Skin epidermis (tissue), 12 donors: ENCODE measurements around the gene ACR.

Source experiments
- H3K27ac ChIP-seq, 21 experiments: fragments of 200-600 bp; sonication (generic) in 11 of 21; one replicate each; pipeline ENCODE4 v1.5.0; 2020; ENCODE audit warnings: mild to moderate bottlenecking in 3 of 21, inconsistent platforms in 2 of 21, moderate library complexity in 2 of 21
- H3K4me3 ChIP-seq, 7 experiments: fragments of 200-600 bp; sonication (generic) in 2 of 7; one replicate each; pipeline ENCODE4 v1.5.0; 2020; ENCODE audit warnings: inconsistent platforms in 2 of 7, mild to moderate bottlenecking in 2 of 7, moderate library complexity in 1 of 7

The ACR gene

GRCh38 chr22:50702261-50702671, 35.7 kb upstream of the ACR start:
- Histone ChIP-seq H3K27ac (no peak overlapping the region), H3K4me3 (no peak overlapping the region)

DNA sequence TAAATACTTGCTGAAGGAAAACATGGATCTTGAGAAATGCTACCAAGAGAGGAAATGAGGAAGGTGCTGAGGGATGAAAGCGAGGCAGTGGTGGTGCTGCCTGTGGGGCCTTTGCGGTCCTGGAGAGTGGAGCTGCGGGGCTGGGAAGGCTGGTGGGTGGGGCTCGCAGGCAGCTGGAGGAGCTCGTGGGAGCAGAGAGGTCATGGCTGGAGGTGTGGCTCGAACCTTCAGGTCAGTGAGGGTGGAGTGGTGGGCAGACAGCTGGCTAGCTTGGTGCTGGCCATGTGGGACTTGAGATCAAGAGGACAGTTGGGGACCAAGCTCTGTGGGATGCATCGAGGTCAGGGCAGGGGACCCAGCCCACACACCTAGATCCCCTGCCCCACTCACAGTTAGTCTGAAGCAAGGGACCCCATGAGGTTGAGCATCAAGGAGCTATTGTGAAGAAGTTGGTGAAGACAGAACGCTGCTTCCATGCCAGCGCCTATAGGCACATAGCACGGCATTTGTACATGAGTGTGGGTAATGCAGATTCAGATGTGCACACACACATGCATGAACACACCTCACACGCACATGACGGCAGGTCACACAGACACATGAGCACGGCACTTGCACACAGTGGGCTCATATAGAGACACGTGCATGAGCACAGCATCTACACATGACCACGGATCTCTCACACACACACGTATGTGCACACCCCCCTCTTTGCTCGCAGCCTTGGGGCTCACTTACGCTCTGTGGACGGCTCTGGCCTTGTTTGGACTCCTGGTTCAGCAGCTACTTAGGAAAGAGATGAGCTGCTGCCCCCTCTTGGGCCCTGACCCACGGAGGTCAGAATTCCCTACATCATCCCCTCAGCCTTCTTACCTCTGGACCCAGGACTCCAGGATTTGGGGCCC, 34.9 kb upstream of the ACR start:
- no peak overlapping the region for H3K27ac ChIP-seq

GRCh38 chr22:50703726-50704509, 34.1 kb upstream of the ACR start:
- Histone ChIP-seq H3K4me3 (no peak overlapping the region), H3K27ac (no peak overlapping the region)

More for the DNA sequence above, 34.9 kb upstream of the ACR start:
- no peak overlapping the region for H3K4me3 ChIP-seq

- Histone ChIP-seq H3K4me3 (no peak overlapping the region), H3K27ac (no peak overlapping the region)
Observed at GRCh38 chr22:50704510-50705218, 33.3 kb upstream of the ACR start.

DNA sequence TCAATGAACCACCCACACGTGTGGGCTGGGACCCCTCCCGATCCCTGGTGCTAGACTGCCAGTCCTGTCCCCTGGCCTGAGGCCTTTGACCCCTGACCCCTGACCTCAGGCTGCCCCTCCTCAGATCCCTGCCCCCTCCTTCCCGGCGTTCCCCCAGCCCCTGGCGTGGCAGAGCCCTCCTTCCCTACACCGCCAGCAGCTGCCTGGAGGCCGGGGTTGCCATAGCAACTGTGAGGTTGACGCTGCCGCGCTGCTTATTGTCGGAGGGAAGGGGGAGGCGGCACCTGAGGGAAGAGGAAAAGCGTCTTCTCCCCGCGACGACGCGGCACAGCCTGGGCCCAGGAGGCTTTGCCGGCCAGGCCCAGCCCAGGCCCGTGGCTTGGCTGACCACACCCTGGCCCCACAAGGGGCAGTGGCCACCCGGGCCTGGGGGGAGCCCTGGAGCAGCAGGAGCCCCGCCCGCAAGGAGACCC, 32.7 kb upstream of the ACR start:
- Histone ChIP-seq H3K27ac (peak overlapping the region in 1 of 21 experiments; percentile 7), H3K4me3 (no peak overlapping the region)

GRCh38 chr22:50705851-50706351, 32.1 kb upstream of the ACR start:
- Histone ChIP-seq H3K4me3 (no peak overlapping the region), H3K27ac (no peak overlapping the region)

DNA sequence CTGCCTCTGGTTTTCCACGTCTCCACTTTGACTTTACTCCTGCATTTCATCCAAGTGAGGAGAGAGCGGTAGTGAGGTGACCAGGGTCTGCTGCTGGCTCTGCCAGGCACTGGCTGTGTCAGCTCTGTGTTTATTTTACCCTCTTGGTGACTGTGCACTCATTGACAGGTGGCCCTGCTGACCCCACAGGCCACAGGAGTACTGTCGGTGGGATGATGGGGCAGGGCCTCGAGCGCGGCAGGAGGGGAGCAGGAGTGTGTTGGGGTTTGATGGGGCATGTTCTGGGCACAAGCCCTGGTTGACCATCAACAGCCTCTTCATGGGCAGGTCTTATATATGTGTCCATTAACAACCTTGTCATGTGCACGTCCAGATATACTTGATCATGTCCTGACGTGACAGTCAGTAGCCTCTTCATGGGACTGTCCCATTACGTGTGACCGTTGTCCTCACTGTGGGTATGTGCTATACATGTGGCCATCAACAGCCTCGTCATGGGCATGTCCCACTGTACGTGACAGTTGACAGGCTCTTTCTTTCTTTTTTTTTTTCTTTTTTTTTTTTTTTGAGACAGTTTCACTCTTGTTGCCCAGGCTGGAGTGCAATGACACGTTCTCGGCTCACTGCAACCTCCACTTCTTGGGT, 31.4 kb upstream of the ACR start:
- Histone ChIP-seq H3K4me3 (no peak overlapping the region), H3K27ac (no peak overlapping the region)

DNA sequence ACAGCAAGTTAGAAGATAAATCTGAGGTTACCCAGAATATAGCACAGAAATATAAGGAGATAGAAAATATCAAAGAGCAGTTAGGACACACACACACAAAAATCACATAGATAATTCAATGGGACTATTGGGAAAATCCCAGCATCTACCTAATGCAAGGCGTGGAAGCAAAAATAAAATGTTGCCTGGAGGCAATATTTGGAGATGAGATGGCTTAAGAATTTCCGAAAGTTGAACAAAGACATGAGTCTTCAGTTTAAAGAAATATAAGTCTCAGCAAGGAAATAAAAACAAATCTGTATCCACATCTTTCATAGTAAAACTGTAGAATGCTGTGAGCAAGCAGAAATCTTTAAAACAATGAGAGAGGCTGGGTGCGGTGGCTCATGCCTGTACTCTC, 29.5 kb upstream of the ACR start:
- no peak overlapping the region for H3K4me3 ChIP-seq
- no peak overlapping the region for H3K27ac ChIP-seq

DNA sequence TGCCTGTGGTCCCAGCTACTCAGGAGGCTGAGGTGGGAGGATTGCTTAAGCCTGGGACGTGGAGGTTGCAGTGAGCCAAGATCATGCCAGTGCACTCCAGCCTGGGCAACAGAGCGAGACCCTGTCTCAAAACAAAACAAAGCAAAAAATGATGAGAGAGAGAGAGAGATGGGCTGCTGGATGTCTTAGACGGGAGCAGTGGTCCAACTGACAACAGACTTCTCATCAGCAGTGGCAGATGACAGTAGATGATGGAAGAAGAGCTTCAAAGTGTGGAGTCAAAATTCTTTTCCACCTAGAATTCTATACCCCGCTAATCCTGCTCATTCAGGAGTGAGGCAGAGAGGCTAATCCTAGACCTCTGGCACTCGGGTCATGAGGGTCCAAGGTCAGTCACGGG, 29.0 kb upstream of the ACR start:
- Histone ChIP-seq H3K27ac (no peak overlapping the region), H3K4me3 (no peak overlapping the region)

DNA sequence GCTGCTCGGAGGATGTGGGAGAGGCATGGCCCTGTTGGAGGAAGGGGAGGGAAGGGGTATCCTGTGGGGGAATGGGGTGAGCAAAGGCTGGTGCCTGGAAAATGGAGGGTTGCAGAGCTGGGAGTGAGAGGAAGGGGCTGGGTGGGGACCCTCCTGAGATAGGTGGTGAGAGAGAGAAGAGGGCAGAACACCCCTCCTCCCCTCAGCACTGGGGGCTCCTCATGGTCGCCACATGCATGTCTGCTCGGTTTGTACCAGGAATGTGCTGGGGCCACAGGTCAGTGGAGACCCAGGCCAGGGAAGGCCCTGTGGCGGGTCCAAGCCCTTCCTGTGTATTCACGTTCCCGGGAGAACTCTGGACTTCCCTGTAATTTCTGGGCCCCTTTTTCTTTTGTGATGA, 27.8 kb upstream of the ACR start:
- Histone ChIP-seq H3K4me3 (no peak overlapping the region), H3K27ac (no peak overlapping the region)

- H3K27ac ChIP-seq: no peak overlapping the region
- no peak overlapping the region for H3K4me3 ChIP-seq
Observed at GRCh38 chr22:50710886-50711285, 27.1 kb upstream of the ACR start.

- H3K4me3 ChIP-seq: no peak overlapping the region
- peak overlapping the region in 3 of 21 experiments; percentile 3 to 18 (median 7) for H3K27ac ChIP-seq
Observed at GRCh38 chr22:50711446-50712340, 26.3 kb upstream of the ACR start.

GRCh38 chr22:50712341-50713007, 25.5 kb upstream of the ACR start:
- H3K4me3 ChIP-seq: no peak overlapping the region
- peak overlapping the region in 2 of 21 experiments; percentile 3 to 18 for H3K27ac ChIP-seq

DNA sequence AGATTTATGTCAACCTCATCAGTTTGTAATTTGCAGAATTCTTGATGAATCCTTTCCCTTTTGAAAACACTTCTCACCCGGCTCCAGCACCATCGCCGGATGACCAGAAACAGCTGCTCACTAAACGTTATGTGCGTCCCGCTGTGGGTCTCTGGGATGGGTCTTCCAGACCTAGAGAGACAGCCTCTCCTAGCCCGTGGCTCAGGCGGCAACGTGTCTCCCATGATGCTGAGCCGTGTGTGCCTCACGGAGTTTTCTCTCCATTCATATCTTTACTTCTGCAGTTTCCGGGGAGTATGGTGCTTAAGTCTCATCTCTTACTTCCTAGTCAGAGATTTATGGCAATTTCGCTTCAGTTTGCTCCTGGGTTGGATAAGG, 25.0 kb upstream of the ACR start:
- Histone ChIP-seq H3K4me3 (no peak overlapping the region), H3K27ac (peak overlapping the region in 1 of 21 experiments; percentile 5)

GRCh38 chr22:50713571-50714056, 24.4 kb upstream of the ACR start:
- Histone ChIP-seq H3K4me3 (no peak overlapping the region), H3K27ac (peak overlapping the region in 1 of 21 experiments; percentile 5)

DNA sequence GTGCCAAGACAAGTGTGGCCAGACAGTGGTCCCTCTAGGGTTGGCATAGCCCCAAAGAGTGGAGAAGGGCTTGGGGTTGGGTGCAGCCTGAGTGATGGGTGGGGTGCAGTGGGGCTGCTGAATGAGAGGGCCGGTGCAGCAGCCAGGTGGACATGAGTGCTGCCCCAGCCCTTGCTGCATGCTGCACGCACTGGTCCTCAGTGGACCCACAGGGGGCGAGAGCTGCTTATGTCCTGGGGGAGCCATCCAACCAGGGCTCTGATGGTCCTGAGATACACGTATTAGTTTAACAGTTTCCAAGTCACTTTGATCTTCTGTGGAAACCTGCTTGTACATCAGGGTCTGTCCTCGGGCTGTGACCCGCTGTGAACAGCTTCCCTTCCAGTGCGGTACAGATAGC, 23.9 kb upstream of the ACR start:
- no peak overlapping the region for H3K4me3 ChIP-seq
- no peak overlapping the region for H3K27ac ChIP-seq

- Histone ChIP-seq H3K27ac (no peak overlapping the region), H3K4me3 (no peak overlapping the region)
Observed at GRCh38 chr22:50714631-50715179, 23.3 kb upstream of the ACR start.

DNA sequence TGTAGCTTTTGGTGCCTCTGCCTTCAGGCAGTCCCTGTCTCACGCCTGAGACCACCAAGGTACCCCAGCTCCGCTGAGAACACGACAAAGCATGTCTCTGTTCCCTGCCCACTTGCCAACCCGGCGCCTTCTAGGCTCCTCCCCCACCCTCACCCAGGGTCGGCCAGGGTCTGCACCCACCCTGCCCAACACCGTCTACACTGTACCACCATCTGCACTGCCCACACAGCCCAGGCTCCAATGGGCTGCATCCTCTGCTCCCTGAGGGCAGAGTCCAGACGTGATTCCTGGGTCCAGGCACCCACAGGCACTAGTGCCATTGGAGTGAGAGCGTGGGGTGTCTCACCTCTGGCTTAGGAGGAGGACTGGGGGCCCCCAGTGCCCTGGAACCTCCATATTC, 22.8 kb upstream of the ACR start:
- H3K4me3 ChIP-seq: no peak overlapping the region
- H3K27ac ChIP-seq: no peak overlapping the region
